ENCODE data around the gene TYW5.
"Not testable (repeated sequence)": the region's sequence is repeated elsewhere in the genome, so short reads cannot be mapped to it uniquely, and the experiment has no call there.

The TYW5 gene

GRCh38 chr2:199922856-199923255 lies 32.4 kb downstream of the TYW5 start:
- DNase-seq (ENCODE audit: low read depth, low spot score), result no peak

DNA sequence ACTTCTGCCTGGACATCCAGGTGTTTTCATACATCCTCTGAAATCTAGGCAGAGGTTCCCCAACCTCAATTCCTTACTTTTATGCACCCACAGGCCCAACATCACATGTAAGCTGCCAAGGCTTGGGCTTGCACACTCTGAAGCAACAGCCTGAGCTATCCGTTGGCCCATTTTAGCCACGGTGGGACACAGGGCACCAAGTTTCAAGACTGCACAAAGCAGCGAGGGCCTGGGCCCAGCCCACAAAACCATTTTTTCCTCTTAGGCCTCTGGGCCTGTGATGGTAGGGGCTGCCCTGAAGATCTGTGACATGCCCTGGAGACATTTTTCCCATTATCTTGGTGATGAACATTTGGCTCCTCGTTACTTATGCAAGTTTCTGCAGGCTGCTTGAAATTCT lies 38.3 kb downstream of the TYW5 start:
- no peak for DNase-seq (ENCODE audit: low read depth, low spot score)

- DNase-seq (ENCODE audit: low read depth, low spot score), result no peak
These were observed 40.8 kb downstream of the TYW5 start for GRCh38 chr2:199914372-199914958.

GRCh38 chr2:199912553-199913114 lies 42.7 kb downstream of the TYW5 start:
- not testable (repeated sequence) for DNase-seq (ENCODE audit: low read depth, low spot score)

DNA sequence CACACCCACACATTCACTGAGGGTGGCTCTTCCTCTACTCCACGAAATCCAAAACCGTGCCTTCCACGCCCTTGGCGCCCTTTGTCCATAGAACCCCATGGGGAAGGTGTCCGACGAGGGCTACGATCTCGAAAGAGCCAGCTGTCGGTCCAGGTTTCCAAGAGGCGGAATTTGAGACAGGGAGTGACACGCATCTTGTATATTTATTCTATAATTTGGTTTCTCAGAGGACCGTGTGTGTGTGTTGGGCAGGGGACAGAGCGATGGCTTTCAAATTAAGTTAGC lies 43.5 kb downstream of the TYW5 start:
- no peak for DNase-seq (ENCODE audit: low read depth, low spot score)

GRCh38 chr2:199911052-199911876 lies 44.0 kb downstream of the TYW5 start, which contains the start of gene C2orf69:
C2orf69 (plus strand) TSS chr2:199911293; CDS start chr2:199911439, 146 bp downstream.
- peak; percentile 97 for DNase-seq (ENCODE audit: low read depth, low spot score)

- DNase-seq (ENCODE audit: low read depth, low spot score), result no peak
These were observed 44.8 kb downstream of the TYW5 start for GRCh38 chr2:199910338-199911051.

- DNase-seq (ENCODE audit: low read depth, low spot score), result no peak
These were observed 48.1 kb downstream of the TYW5 start for GRCh38 chr2:199907008-199907714.

DNA sequence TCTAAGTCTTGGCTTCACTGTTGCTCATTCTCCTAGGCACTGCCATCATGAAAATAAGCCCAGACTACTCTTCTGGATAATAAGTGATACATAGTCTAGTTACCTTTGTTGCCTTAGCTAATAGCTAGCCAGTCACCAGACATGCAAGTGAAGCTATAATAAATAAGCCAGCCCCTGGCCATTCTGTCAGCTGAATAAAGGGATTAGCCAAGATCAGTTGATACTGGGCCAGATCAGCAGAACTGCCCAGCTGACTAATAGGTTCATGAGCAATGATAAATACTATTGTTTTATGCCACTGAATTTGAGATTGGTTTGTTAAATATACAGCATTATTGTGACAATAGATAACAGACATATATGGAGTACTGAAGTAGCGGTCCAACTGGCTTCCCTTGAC lies 52.2 kb downstream of the TYW5 start:
- DNase-seq (ENCODE audit: low read depth, low spot score), result no peak

- no peak for DNase-seq (ENCODE audit: low read depth, low spot score)
These were observed 52.7 kb downstream of the TYW5 start for GRCh38 chr2:199902486-199903110.

DNA sequence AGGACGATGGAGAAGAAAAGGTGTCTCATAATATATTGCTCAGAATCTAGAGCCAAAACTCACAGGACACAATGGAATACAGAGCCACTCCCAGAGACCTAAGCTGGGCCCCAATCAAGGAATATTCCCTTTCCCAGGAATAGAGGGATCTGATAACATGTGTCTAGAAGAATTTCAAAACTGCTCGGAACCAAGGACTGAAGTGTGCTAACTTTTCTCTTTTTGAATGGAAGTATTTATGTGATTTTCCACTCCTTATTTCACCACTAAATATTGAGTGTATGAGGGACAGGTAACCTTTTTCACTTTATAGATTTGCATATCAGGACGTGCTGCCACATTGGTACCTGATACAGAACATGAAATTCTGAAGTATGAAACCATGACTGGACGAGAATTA lies 53.3 kb downstream of the TYW5 start:
- no peak for DNase-seq (ENCODE audit: low read depth, low spot score)

DNA sequence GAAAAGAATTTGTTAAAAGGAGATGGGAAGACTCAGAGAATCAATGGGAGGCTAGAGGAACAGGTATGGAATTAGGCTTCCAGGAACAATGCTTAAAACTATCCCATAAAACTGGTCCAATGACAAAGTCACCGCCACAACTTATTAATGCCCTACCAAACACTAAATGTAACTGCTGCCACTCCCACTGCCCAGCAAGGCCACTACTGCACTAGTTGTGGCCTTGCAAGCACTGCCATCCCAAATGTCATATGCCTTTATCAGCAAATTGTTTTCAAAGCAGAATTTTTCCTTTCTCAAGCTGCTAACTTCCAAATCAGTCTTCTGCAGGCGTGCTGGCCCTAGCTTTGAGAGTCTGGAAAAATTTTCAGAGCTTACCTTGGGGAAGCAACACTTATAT lies 58.7 kb downstream of the TYW5 start:
- DNase-seq (ENCODE audit: low read depth, low spot score), result no peak

DNA sequence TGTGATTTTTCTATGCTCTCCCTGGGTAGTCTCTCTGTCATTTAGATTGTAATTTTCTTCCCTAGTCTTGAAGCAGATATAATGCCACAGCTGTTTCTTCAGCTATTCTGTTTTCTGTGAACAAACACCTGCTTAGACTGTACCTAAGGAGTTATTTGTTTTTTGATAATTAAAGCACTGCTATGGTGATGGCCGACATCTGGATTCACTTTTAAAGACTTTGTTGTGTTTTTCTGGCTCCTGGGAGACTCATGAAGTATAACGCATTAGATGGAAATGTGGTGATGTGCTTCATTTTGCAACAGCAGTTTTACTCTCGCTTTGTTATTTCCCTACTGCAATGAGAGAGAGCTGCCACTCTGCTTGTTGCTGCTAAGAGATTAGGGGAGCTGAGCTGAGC lies 59.9 kb downstream of the TYW5 start:
- no peak for DNase-seq (ENCODE audit: low read depth, low spot score)

GRCh38 chr2:199883474-199884212 lies 71.6 kb downstream of the TYW5 start:
- no peak for DNase-seq (ENCODE audit: low read depth, low spot score)

GRCh38 chr2:199882667-199883066 lies 72.6 kb downstream of the TYW5 start:
- DNase-seq (ENCODE audit: low read depth, low spot score), result no peak
